Tibial artery (tissue), 4 donors: ENCODE results near the gene ARPP21.

Experiments used
- DNase-seq, 2 donors: peaks; one replicate each; pipeline ENCODE4 v3.0.0-alpha.2; 2019
- H3K27ac ChIP-seq, 2 donors: fragments of 200-600 bp; sonication (generic) in 1 of 2; 1 replicate in 1 of 2; 2 replicates in 1 of 2; pipeline ENCODE4 v1.5.1; 2018 to 2019; ENCODE audit warnings: mild to moderate bottlenecking in 1 of 2
- H3K27me3 ChIP-seq, 2 donors: fragments of 200-600 bp; sonication (generic) in 1 of 2; one replicate each; pipeline versions ENCODE4 v1.5.1 to v1.6.0; 2016 to 2019
- H3K36me3 ChIP-seq, 3 donors: fragments of 200-600 bp; sonication (generic) in 2 of 3; one replicate each; pipeline ENCODE4 v1.5.1; 2016 to 2019; ENCODE audit warnings: mild to moderate bottlenecking in 2 of 3
- H3K4me1 ChIP-seq, 4 donors: fragments of 200-600 bp; sonication (generic) in 2 of 4; 1 replicate in 3 of 4; 2 replicates in 1 of 4; pipeline ENCODE4 v1.5.1; 2016 to 2019
- H3K4me3 ChIP-seq, 2 donors: fragments of 200-600 bp; sonication (generic) in 1 of 2; 1 replicate in 1 of 2; 2 replicates in 1 of 2; pipeline ENCODE4 v1.5.1; 2018 to 2019; ENCODE audit warnings: mild to moderate bottlenecking in 2 of 2
- H3K9me3 ChIP-seq, 3 donors: fragments of 200-600 bp; sonication (generic) in 1 of 3; one replicate each; pipeline ENCODE4 v1.5.1; 2016 to 2019
- CTCF ChIP-seq, 2 experiments: fragments of 200-600 bp in 1 of 2; fragments of 450-650 bp in 1 of 2; IDR thresholded peaks; one replicate each; pipeline ENCODE4 v1.5.1; 2017 to 2019; ENCODE audit warnings: antibody characterized with exemption in 2 of 2, mild to moderate bottlenecking in 1 of 2, moderate library complexity in 1 of 2
- intact Hi-C: fragments of 100-400 bp; cut with DNase I; formaldehyde crosslinking; loops from one replicate; pipeline ENCODE4 v1.15.0; 2023; ENCODE audit warnings: low total_unique reads

ARPP21 gene

GRCh38 chr3:35624698-35625097 is 14.6 kb upstream of the ARPP21 start:
- no peaks in the 10 kb centered on the region for H3K9me3 ChIP-seq
- intact Hi-C loops: no loop called here

GRCh38 chr3:35633332-35634124 is 5.8 kb upstream of the ARPP21 start:
- Histone ChIP-seq H3K4me1 (no peaks in the 10 kb centered on the region), H3K27me3 (no peaks in the 10 kb centered on the region), H3K4me3 (no peak overlapping the region), H3K27ac (no peak overlapping the region), H3K9me3 (no peaks in the 10 kb centered on the region), H3K36me3 (no peaks in the 10 kb centered on the region)
- intact Hi-C loops: no loop called here
- no peak for DNase-seq
- TF ChIP-seq CTCF (IDR thresholded peaks at IDR 0.05): no peak

More at GRCh38 chr3:35624698-35625097, 14.6 kb upstream of the ARPP21 start:
- no peaks in the 10 kb centered on the region for H3K4me1 ChIP-seq
- no peaks in the 10 kb centered on the region for H3K36me3 ChIP-seq
- no peak overlapping the region for H3K4me3 ChIP-seq
- DNase-seq: no peak
- no peaks in the 10 kb centered on the region for H3K27me3 ChIP-seq
- no peak for TF ChIP-seq CTCF (IDR thresholded peaks at IDR 0.05)
- no peak overlapping the region for H3K27ac ChIP-seq

GRCh38 chr3:35635407-35635806 is 3.9 kb upstream of the ARPP21 start:
- Histone ChIP-seq H3K4me1 (peaks cover 0 to 14% (median 11%) of the 10 kb centered on the region in 4 donors), H3K9me3 (no peaks in the 10 kb centered on the region), H3K27me3 (peaks cover 0 to 16% of the 10 kb centered on the region in 2 donors), H3K27ac (no peak overlapping the region), H3K4me3 (no peak overlapping the region), H3K36me3 (no peaks in the 10 kb centered on the region)
- no peak for TF ChIP-seq CTCF (IDR thresholded peaks at IDR 0.05)
- intact Hi-C loops: no loop called here
- no peak for DNase-seq

GRCh38 chr3:35635926-35636683 is 3.2 kb upstream of the ARPP21 start:
- intact Hi-C loops: no loop called here
- Histone ChIP-seq H3K4me1 (peaks cover 0 to 14% (median 11%) of the 10 kb centered on the region in 4 donors), H3K27me3 (peaks cover 0 to 21% of the 10 kb centered on the region in 2 donors), H3K36me3 (no peaks in the 10 kb centered on the region), H3K9me3 (no peaks in the 10 kb centered on the region), H3K4me3 (no peak overlapping the region), H3K27ac (no peak overlapping the region)
- DNase-seq: no peak
- TF ChIP-seq CTCF (IDR thresholded peaks at IDR 0.05): no peak

GRCh38 chr3:35638251-35638979 is 910 bp upstream of the ARPP21 start:
- Histone ChIP-seq H3K36me3 (no peaks in the 10 kb centered on the region), H3K4me3 (no peak overlapping the region), H3K27me3 (peaks cover 0 to 28% of the 10 kb centered on the region in 2 donors), H3K4me1 (peaks cover 0 to 14% (median 11%) of the 10 kb centered on the region in 4 donors), H3K27ac (no peak overlapping the region), H3K9me3 (no peaks in the 10 kb centered on the region)
- no peak for DNase-seq
- intact Hi-C loops: no loop called here
- TF ChIP-seq CTCF (IDR thresholded peaks at IDR 0.05): no peak
